ENCODE data around the gene C1orf216.
"Not testable (repeated sequence)": the region's sequence is repeated elsewhere in the genome, so short reads cannot be mapped to it uniquely, and the experiment has no call there.

C1orf216 gene

DNA sequence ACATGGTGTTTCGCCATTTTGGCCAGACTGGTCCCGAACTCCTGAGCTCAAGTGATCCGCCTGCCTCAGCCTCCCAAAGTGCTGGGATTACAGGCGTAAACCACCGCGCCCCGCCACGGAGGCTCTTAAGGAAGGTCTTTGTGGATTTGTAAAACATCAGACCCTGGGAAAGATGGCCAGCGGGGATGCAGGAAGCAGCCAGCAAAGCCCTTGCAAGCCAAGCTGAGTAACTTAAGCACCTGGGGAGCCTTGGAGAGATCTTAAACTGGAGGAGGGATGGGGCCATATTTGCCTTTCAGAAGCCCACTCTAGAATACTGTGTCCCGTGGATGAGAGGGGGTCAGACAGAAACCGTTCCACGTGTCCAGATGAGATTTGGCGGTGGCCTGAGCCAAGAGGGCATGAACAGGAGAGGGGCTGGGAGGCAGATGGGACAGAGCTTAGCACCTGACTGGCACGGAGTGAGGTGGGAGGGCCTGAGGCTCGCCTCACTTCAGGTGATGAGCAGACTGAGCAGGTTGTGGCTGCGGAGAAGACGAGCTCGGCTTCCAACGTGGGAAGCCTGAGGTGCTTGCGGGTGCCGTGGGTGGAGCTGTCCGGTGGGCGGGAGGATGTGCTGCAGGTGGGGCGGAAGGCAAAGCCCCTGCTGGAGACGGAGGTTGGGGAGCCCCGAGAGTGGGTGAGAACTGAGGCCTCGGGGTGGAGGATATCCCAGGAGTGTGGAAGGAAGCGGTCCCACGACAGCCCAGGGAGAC is 11.7 kb downstream of the C1orf216 start:
- DNase-seq = no peak

DNA sequence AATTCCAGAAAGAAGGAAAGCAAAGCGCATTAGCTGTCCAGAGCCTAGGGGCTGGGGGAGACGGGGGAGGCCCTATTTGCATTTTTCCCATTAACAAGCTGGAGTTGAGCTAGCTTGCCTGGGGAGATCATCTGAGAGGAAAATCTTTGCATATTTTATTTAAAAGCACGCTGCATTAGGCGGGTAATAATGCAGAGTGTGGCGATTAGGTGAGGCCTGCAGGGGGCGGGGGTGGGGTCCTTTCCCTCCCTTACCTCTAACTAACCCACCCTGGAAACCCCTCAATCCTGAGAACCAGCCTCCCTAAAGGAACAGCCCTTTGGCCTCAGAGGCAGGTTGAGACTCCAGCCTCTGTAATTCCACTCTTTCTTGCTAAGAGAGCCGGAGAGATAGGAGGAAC is 16.2 kb downstream of the C1orf216 start:
- DNase-seq = no peak

DNA sequence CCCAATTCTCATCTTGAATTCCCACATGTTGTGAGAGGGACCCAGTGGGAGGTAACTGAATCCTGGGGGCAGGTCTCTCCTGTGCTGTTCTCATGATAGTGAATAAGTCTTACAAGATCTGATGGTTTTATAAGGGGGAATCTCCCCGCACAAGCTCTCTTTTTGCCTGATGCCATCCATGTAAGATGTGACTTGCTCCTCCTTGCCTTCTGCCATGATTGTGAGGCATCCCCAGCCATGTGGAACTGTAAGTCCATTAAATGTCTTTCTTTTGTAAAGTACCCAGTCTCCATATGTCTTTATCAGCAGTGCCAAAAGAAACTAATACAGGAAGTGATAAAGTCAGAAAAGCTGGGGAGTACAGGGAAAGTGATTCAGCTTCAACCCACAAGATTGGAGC is 19.5 kb downstream of the C1orf216 start:
- DNase-seq = not testable (repeated sequence)

DNA sequence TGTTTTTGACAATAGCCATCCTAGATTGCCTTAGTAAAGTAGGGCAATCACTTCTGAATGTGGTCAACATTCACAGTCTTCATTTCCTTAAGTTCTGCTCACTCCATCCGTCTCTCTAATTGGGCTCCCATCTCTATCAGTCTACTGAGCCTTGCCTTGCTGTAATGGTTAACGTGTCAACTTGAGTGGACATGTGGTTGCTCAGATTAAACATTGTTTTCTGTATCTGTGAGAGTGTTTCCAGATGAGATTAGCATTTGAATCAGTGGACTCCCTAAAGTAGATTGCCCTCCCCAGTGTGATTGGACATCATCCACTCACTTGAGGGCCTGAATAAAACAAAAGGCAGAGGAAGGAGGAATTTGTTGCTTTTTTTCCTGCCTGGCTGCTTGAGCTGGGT is 26.4 kb downstream of the C1orf216 start:
- DNase-seq = no peak

DNA sequence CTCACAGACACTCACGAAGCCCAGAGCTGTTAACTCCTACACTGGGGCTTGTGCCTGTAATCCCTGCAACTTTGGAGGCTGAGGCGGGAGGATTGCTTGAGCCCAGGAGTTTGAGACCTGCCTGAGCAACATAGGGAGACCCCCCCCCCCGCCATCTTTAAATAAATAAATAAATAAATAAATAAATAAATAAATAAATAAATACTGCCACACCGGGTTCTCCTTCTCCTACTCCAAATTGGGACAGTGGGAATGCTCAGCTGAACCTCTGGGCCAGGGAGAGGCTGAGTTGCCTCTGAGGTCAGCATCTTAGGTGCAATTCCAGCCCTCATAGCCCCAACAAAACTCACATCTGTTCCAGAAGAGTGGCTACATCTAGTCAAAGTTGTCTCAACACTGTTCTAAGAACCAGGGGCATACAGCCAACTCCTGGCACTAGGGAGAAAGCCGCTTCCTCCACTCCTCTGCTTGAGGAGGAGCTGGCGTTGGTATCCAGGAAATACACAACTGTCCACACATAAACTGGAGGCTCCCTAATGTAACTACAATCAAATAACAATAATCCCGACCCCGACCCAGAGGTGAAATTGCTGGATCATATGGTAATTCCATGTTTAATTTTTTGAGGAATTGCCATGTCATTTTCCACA is 27.0 kb downstream of the C1orf216 start:
- DNase-seq = no peak

DNA sequence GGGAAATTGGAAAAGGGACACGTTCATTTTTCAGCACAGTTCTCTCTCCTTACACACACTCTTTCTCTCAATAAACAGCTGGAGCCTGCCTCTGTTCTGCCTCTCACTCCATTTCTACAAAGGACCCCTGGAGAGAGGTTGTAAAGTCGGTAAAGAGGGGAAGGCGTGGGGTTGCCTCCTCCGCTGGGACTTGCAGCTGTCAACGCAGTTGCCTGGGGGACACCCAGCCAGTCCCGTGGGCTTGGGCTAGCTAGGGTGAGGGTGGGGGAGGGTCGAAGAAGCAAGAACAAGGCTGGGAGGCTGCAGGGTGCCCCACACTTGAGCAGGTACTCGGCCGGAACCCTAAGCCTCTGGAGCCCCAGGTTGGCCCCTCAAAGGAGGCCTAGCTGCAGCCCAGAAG is 27.6 kb downstream of the C1orf216 start:
- no peak for DNase-seq

DNA sequence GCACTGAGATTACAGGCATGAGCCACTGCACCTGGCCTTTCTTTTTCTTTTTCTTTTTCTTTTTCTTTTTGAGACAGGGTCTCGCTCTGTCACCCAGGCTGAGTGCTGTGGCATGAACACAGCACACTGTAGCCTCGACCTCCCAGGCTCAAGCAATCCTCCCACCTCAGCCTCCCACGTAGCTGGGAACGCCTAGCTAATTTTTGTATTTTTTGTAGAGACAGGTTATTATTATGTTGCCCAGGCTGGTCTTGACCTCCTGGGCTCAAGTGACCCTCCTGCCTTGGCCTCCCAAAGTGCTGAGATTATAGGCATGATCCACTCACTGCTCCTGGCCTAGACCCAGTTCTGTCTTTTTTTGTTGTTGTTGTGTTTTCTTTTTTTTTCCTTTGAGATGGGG is 28.6 kb downstream of the C1orf216 start:
- not testable (repeated sequence) for DNase-seq

DNA sequence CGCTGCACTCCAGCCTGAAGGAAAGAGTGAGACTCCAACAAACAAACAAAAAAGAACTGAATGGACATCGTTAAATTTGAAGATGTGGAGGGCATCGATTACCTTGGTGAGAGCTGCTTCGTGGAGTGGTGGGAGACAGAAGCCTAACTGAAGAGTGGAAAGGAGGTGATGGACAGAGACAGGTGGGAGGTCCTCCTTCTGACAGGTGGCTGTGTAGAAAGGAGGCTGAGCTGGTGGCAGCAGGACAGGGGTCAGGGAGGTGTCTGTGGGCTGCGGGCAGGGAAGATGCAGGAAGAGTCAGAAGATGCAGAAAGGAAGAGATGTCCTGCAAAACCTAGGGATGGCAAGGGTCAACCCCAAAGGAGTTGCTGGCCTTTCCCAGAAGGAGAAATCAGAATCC is 30.5 kb downstream of the C1orf216 start:
- no peak for DNase-seq

DNA sequence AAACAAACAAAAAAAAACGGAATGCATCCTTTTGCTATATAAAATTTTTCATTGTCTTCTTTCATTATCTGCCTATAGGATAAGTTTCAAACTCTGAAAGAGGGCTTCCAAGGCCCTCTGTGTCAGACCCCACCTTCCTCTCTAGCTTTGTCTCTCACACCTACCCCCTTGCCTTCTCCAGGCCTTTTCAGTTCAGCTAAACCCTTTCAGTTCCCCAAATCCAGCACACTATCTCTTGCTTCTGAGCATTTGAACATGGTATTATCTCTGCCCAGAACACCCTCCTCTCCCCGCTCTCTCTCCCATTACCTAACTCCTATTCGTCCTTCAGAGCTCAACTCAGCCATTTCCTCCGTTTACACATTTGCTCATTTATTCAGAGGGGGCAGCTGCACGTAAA is 35.7 kb downstream of the C1orf216 start:
- DNase-seq = no peak

DNA sequence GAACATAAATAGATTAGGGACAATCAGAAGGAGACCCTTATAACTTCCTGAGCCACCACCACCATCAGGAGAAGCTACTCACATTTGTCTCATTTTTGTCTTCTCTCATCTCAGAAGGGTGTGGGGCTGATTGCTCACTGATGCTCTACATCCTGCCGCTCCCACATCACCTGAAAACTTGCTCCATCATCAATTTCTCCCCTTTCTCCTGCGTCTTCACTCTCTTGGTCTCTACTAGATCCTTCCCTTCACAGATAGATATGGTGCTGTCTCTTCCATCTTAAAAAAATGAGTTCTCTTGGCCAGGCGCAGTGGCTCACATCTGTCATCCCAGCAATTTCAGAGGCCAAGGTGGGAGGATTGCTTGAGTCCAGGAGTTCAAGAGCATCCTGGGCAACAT is 38.4 kb downstream of the C1orf216 start:
- no peak for DNase-seq

DNA sequence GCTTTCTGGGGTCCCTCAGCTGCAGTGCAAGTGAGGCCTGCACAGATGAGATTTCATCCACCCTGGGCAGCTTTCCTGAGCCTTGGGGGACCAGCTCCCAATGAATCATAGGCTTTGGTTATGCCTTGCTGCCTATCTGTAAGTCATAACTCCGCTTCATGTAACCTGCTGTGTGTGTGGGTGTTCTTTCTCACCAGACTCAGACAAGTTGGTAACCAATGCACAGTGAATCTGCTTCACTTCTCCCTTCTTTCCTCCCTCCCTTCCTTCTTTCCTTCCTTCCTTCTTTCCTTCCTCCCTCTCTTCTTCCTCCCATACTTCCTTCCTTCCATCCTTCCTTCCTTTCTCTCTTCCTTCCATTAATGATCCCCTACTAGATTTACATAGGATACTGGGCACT is 42.9 kb downstream of the C1orf216 start:
- no peak for DNase-seq

DNA sequence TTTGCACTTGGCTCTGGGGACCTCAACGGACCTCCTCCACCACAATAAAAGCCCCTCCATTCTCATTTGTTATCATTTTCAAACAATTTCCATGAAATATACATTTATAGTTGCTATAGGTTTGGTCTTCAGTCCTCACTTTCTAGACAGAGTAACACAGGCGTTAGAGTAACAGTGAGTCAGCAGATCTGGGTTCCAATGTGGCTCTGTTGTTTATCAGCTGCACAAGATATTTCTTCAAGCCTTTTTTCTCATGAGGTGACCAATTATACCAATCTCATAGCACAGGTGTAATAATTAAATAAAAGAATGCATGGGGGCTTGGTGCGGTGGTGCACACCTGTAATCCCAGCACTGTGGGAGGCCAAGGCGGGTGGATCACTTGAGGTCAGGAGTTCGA is 44.6 kb downstream of the C1orf216 start:
- DNase-seq = no peak

DNA sequence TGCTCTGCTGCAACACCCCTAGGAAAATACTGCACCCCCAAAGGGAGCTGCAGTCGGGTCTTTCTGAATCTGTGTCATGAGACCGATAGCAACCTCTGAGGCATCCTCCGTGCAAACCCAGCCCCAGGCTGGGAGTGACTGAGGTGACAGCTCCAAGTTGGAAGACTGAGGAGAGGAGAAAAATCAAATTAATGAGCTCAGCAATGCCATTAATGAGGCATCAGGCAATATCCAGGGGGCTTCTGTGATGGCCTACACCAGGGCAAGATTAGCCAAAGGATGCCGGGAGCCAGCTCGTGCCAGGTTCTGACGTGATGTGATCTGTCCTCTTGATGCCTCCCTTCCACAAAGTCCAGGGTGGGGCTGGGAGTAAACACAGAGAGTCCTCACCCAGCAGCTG is 46.6 kb downstream of the C1orf216 start:
- no peak for DNase-seq

DNA sequence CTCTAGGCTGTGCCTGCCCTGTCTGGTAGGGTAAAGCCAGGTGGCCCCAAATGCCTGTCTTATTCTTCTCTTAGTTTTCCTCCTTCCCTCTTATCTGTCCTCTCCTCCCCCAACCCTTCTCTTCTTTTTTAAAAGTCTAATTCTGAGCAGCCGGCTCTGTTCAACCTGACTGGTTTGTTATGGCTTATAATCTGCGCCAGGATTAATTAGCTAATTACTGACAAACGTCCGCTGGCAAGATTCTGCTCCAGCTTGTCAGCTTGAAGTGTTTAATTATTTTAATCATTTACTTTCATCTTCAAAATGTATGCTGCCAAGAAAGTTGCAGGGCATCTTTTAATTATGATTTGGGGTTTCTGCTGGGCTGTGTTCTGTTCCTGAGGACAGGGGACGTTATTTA is 50.2 kb downstream of the C1orf216 start:
- no peak for DNase-seq

DNA sequence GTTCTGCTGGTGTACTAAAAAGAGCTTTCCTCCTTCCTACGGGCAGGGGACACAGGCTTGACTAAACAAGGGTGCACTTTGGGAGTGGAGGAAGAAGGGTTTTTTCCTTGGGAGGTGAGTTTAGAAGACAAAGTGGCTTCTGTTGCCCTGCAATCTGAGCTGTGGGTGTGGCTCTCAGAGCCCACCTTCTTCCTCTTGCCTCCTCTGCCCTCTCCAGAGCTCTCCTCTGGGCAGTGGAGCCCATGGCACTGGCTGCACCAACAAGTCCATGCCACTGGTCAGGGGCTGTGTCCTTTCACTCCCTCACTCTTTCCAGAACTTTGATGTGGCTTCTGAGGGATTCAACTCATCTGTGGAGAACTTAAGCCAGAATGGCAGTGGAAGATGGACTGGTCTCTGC is 51.8 kb downstream of the C1orf216 start:
- no peak for DNase-seq

DNA sequence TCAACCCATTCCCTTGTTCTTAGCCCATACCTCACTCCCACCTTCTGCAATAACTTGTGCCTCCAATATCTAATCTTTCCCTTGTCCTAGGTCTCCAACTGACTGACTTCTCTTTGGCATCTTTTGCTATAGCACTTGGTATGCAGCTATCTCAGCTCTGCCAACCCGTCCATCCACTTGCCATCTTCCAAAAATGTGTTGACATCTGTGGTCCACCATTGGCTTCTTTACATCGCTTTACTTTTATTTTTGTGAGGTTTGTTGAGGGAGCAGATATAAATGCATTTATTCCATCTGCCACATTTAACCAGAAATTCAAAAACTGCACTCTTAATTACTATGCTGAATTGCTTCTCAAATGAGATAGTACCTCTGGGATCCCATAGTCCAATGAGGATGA is 52.5 kb downstream of the C1orf216 start:
- no peak for DNase-seq

All from Kasumi-1 (cell line).